ENCODE measurements around the gene UFD1.
"Not testable (repeated sequence)": the region's sequence is repeated elsewhere in the genome, so short reads cannot be mapped to it uniquely, and the experiment has no call there.

Gene UFD1

DNA sequence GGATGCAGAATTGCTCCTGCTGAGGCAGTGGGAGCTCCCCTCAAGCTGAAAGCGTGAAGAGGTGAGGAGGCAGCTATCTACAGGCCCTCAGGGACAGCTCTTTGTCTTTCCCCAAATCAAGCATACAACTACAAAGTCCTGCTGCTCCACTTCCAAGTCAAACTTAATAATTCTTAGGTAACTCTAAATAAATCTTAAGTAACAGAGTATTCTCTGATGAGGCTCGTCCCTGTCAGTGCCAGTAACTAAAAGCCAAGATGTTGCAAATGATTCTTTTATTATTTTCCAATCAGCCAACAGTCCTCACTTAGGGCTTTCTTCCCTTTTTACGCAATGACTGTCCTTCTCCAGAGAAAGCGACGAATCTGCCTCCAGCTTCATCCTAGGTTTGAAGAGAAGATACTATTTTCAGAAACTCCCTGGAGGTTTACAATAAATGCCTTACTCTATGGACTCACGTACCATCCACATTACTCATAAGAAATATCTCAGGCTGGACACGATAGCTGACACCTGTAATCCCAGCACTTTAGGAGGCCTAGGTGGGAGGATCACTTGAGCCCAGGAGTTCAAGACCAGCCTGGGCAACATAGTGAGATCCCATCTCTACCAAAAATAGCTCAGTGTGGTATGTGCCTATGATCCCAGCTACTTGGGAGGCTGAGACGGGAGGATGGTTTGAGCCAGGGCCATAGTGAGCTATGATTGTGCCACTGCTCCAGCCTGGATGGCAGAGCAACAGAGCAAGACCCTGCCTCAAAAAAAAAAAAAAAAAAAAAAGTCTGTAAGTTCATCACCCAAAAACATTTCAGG, 28.4 kb downstream of the UFD1 start:
- DNase-seq (ENCODE audit: low read depth in 2 of 3, low spot score in 1 of 3), result no peak

DNA sequence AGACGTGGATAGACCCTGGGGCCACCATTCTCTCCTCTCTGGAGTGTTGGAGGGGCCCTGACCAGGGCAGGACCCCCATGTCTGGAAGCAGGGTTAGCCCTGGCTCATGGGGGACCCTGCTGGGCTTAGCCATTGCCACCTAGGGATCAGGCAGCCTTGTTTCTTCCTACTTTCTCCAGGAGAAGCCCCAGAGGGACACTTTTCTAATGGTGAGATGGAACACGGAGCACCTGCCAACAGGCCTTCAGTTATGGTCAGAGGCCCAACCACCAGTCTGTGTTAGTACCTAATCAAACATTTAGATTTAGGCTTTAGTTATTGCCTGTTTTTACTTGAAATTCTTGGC, 29.6 kb downstream of the UFD1 start:
- DNase-seq (ENCODE audit: low read depth in 2 of 3, low spot score in 1 of 3), result no peak

DNA sequence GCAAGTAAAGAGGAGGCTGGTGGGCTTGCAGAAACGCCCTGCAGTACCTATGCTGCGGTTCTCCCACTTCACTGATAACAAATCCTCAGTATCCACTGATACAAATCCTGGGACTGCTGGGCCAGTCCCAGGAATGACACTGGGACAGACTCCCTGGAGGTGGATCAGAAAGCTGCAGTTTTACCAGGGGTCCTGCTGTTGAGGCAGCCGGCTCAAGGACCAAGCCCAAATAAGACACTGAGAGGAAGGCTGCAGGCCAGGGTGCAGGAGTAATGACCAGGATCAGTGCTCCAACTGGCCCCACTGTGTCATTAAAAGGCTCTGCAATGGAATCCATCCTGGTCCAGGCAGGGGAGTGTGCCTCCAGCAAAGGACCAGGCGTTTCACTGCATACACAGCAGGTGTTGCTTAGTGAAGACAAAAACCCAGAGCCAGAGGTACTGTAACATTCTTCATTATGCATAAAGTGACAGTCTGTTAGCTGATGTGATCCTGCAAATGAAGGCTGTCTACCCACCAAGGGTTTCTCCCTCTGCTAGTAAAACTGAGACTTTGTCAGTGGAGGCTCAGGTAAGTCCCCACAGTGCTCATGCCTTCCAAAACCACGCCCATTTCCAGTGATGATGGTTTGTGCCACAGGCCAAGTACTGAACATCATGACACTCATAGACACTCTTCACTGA, 30.1 kb downstream of the UFD1 start:
- peak in 2 of 3 donors; percentile 58 to 65 for DNase-seq (ENCODE audit: low read depth in 2 of 3, low spot score in 1 of 3)

DNA sequence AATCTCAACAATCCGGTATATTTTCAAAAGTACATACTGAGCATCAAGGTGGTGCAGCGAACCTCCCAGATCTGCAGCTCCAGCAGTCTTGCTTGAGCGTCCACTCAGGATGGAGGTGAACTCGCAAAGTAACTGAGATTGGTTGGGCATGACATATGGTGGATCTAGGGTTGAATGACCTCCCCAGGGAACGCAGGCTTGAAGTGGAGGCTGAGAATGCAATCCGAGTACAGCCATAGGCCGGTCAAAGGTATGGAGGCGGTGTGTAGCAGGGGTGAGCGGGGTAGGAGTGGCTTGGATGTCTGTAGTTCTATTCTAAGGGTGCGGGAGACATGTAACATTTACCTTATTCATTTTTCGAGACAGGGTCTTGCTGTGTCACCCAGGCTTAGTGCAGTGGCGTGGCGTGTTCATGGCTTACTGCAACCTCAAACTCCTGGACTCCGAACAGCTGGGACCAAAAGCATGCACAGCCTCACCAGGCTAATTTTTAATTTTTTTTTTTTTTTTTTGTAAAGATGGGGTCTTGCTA, 30.9 kb downstream of the UFD1 start:
- DNase-seq (ENCODE audit: low read depth in 2 of 3, low spot score in 1 of 3), result no peak

DNA sequence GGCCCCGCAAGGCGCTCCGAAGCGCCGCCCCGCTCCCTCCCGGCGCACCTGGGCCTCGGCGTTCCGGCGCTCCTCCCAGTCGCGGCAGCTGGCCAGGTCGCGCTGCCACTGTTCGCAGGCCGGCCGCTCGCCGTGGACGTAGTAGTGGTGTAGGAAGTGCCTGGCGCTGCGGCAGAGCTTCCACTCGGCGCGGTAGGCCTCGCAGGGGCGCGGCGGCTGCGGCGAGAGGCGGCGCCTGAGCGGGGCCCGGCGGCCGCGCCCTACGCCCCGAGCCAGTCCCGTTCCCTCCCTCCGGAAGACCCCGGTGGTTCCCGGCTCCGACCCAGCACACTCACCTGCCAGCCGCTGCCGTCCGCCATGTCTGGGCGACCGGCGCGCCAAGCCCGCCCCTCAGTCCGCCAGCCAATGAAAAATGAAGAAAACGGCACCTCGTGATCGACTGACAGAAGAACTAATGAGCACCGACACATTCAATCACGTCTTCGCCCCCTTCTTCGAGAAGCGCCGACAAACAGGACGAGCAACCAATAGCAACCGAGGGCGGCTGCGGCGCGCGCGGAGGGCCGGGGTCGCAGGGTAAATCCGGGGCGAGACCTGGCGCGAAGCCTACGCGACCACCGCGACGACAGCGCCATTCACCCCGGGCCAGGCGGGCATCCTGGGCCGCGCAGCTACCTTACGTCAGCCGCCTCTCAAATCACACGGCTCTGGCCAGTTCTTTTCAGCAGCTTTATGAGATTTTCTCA, 31.5 kb downstream of the UFD1 start, which contains the start of gene C22orf39:
TSS of gene C22orf39 (minus strand) at position 382 of the 746 bp plus-strand sequence. CDS start at position 359, 23 bp downstream.
- DNase-seq (ENCODE audit: low read depth in 2 of 3, low spot score in 1 of 3), result peak; percentile 76 to 87 (median 81)

DNA sequence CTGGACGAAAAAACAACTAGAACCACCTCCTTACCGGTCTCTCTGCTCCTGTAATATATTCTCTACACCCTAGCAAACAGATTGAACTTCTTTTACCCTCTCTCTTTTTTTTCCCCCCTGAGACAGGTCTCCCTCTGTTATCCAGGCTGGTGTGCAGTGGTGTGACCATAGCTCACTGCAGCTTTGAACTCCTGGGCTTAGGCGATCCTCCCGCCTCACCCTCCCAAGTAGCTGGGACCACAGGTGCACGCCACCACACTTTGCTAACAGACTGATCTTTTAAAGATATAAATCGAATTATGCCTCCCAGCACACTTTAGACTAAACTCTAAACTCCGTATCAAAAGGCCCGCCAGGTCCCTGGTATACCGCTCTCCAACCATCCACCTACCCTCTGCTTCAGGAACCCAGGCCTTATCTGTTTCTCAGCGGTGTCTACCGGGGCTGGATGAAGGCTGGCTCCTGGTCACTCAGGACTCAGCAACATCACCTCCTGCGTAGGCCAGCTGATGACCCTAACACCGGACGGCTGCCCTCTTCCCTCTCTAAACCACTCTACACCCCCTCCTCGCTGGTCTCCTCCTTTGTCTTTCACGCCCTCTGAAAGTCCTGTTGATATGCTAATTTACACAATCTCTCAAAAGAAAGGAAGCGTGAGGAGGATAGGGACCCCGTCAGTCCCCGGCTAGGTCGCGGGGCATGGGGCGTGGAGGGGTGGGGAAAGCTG, 32.2 kb downstream of the UFD1 start:
- no peak for DNase-seq (ENCODE audit: low read depth in 2 of 3, low spot score in 1 of 3)

DNA sequence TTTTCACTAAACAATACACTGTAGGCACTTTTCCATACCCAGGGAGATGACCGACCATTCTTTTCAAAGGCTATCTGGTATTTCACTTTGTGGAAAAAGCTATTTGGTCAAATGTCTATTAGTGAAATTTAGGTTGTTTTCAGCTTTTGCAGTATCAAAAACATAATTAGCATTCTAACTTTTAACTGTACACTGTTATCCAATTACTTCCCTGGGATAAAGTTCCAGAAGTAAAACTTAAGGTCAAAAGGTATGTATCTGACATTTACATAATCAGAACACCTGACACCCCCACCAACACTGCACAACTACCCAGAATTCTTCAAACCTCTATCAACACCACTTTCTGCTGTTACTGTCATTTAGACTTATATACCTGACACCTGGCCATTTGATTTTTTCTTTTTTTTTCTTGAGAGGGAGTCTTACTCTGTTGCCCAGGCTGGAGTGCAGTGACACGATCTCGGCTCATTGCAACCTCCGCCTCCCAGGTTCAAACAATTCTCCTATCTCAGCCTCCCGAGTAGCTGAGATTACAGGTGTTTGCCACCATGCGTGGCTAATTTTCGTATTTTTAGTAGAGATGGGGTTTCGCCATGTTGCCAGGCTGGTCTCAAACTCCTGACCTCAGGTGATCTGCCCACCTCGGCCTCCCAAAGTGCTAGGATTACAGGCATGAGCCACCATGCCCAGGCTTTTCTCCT, 33.6 kb downstream of the UFD1 start:
- DNase-seq (ENCODE audit: low read depth in 2 of 3, low spot score in 1 of 3), result not testable (repeated sequence)

DNA sequence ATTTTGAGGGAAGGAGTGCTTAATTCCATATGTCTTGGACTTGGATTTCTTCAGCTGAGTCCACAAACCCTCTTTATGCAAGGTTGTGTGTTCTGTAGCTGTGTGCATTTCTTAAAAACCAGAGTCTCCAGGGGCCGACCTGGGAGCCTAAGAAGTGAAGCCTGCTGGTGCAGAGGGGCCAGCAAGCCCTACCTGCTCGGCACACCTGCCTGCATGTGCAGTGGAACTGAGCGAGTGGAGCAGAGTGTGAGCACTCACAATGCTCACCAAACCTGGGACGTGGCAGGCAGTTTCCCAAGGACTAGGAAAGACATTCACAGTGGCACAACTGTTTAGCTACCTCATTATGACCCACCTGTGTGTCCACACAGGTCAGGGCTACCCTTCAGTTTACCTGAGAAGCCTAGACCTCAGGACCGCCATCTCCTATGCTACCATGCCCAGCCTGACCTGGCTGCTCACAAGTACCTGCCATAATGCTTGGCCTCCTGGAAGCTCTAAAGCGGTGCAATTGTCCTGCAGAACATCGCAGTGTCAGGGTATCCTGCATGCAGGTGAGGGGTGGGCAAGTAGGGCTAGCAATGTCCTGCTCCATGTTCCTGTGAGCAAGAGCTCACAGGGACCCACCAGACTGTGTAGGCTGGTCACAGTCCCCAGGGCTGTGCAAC, 35.3 kb downstream of the UFD1 start:
- DNase-seq (ENCODE audit: low read depth in 2 of 3, low spot score in 1 of 3), result no peak

DNA sequence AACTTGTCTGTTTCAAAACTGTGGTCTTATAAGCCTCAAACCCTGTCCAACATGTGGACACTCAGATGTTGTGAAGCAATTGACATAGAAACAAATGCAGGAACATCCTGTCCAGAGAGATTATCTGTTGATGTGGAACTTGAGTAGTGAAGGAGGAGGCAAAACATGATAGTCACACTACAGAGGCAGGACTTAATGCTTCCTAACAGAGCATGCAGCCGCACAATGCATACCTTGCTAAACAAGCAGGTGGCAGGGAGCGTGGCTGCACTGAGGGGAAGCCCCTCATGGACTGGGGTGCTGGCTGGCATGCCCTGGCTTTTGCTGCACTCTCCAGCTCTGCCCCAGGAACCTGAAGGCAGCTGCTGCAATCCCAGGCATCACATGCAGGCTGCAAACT, 36.8 kb downstream of the UFD1 start:
- no peak for DNase-seq (ENCODE audit: low read depth in 2 of 3, low spot score in 1 of 3)

DNA sequence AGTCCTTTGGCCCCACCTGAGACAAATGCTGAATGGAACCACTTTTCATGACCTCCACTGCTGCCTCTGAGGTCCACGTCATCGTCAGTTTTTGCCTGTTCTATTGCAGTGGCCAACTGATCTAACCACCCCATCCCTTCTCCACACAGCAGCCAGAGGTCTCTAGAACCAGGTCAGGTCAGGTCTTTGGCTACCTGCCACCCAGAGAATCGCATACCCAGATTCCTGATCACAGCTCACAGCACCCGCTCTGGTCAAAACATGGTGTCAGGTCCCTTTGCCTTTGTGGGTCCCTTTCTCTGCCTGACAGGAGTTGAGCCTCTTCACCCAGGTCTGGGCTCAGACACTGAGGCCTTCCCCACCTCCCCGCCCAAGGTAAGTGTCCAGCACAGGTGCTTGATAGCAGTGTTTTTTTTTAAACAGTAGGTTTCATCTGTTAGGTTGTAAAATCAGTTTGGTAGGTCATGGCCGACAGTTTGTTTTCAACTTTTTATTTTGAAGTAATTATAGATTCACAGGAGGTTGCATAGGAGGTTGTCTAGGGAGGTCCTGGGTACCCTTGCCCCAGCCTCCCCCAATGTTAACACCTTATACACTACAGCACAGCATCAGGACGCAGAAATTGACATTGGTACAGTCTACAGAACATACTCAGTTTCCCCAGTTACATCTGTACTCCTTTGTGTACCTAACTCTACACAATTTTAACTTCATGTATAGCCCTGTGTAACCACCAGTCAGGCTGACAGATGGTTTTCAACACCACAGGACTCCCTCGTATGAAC, 38.4 kb downstream of the UFD1 start:
- DNase-seq (ENCODE audit: low read depth in 2 of 3, low spot score in 1 of 3), result no peak

DNA sequence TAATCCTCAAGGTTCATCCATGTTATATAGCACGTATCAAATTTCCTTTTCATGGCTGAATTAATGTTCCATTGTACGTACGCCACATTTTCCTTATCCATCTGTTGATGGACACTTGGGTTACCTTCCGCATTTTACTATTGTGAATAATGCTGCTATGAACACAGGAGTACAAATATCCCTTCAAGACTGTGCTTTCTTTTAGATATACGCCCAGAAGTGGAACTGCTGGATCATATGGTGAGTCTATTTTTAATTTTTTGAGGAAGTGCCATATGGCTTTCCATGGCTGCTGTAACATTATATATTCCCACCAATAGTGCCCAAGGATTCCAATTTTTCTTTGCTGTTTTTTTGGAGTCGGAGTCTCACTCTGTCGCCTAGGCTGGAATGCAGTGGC, 40.7 kb downstream of the UFD1 start:
- DNase-seq (ENCODE audit: low read depth in 2 of 3, low spot score in 1 of 3), result no peak

DNA sequence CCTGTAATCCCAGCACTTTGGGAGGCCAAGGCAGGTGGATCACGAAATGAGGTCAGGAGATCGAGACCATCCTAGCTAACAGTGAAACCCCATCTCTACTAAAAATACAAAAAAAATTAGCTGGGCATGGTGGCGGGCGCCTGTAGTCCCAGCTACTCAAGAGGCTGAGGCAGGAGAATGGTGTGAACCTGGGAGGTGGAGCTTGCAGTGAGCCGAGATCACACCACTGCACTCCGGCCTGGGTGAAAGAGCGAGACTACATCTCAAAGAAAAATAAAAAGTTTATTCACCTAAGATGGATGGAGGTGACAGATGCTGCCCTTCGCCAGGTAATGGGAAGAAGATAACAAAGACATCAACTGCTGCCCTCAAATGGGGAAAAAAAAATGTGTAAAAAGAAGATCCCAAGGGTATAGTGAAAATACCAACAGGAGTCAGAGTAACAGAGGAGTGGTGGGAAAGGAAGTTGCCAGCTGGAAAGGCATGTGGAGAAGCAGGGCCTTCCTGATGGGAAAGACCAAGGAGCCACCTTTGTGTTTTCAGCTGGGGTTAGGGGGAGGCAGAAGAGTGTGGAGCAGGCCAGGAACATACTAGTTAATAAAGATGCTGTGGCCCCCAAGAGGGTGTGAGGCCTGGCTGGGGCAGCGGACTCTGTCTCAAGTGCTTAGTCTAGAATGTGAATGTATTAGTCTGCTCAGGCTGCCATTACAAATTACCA, 42.4 kb downstream of the UFD1 start:
- not testable (repeated sequence) for DNase-seq (ENCODE audit: low read depth in 2 of 3, low spot score in 1 of 3)

DNA sequence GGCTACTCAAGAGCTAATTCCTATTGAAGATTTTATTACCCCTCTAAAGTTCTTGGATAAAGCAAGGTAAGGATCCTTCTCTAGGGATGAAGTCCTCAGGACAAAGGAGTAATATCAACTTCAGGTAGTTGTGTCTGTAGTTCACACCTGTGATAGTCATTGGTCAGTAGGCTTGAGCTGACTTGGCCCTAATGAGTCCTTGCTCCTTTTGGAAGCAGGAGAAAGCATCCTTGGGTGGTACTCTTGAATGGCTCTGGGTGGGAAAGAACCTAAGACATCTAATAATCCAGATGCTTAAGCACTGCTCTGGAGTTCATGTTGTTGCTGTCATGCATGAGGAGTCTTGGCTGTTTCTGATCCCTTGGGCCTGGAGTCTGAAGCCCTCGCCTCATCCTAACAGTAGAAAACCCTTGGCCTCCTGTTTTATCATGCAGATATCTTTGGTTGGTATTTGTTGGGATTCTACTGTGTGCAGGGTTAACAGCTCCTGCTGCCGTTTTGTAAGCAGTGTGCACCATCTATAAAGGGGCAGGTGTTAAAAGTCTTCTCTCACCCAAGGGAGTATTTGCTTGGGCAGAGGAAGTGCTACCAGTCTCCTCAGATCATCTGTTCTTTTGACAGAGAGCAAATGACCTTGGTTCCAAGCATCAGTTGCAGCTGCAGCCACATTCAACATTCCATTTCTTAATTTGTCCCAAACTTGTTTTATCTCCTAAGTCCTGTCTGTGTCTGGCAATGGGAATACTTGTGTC, 44.0 kb downstream of the UFD1 start:
- no peak for DNase-seq (ENCODE audit: low read depth in 2 of 3, low spot score in 1 of 3)

DNA sequence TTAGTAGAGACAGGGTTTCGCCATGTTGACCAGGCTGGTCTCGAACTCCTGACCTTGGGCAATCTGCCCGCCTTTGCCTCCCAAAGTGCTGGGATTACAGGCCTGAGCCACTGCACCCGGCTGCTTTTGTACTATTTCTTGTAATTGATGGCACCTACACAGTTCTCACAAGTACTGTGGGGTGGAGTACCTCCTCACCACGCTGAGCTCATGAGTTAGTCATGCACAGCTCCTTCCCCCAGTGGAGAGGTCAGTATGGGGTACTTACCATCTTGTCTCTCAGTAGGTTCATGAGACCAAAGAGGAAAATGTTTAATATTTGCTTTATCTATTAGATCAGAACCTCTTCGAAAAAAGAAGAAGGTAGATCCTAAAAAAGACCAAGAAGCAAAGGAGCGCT, 44.6 kb downstream of the UFD1 start:
- DNase-seq (ENCODE audit: low read depth in 2 of 3, low spot score in 1 of 3), result no peak

DNA sequence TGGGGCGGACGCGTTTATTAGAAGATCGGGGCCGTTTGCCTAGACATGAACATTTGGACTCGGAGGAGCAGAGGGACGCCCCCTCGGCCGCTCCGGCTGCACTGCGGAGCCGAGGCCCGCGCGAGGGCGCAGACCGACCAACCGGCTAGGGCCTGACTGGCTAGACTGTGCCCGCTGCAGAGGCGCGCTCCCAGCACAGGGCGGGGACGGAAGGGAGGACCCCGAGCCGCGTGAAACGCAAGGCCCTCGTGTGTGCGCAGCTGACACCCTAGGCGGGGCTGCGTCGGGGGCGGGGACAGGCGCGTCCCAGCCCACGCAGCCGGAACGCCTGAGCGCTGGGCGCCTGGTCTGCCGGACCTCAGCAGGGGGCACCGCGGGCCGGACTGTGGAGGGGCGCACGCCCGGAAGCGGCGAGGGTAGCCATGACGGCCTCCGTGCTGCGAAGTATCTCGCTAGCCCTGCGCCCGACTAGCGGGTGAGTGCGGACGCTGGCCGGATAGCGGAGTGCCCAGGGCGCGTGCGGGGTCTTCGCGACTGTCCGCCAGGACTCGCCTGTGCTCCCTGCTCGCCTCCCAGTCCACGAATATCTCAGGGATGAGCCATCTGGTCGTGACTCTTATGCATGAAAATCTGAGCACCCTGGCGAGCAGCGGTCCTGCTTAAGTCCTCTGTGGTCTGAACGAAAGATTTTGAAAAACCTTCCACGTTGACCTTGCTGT, 46.7 kb downstream of the UFD1 start, which contains the start of gene MRPL40:
TSS of gene MRPL40 (plus strand) at position 413 of the 719 bp plus-strand sequence. CDS start at position 423, 10 bp downstream.
- DNase-seq (ENCODE audit: low read depth in 2 of 3, low spot score in 1 of 3), result peak; percentile 81 to 89 (median 85)

DNA sequence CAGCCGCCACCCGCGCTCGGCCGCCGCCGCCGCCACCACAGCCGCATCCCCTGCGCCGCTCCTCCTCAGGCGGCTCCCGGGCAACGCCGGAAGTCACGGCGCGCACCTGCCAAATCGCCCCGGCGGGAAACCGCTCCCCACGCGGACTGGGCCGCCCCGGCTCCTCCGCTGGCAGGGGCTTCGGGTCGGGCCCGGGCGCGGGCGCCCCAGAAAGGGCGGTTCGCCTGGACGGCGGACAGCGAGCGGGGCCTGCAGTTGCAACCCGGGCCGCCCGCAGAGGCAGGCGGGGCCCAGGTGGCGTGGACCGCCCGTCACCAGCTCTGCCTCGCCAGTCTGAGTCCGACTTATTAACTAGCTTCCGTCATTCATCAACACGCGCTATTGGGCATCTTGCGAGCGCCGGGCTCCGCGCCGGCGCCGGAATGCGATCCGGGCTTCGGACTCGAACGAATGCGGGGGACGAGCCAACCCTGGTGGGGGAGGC, 47.3 kb downstream of the UFD1 start, which contains the start of gene HIRA:
TSS of gene HIRA (minus strand) at position 85 of the 484 bp plus-strand sequence. CDS start 257 bp downstream, outside the sequence.
- DNase-seq (ENCODE audit: low read depth in 2 of 3, low spot score in 1 of 3), result peak; percentile 78 to 87 (median 82)

Measured in stimulated activated CD4-positive, alpha-beta T cell treated with anti-CD3 and anti-CD28 coated beads, Interleukin-12 subunit alpha, Interleukin-12 subunit beta, amount 100 ng/mL, for 48 hours (primary cell).